ENCODE measurements around the gene OR13G1. TPM values are rescaled to one million over a fixed set of nuclear protein-coding genes. Genes with fewer than 3 reads are reported as not detected.

OR13G1 gene
- total RNA-seq, 4 donors from 2014 or later = not detected

GRCh38 chr1:247680171-247680570 is 632 bp upstream of the OR13G1 start:
- no peak for ATAC-seq (ENCODE audit: low FRiP score)
- DNase-seq (ENCODE audit: low spot score) = no peak

GRCh38 chr1:247669225-247669624 is 10.3 kb downstream of the OR13G1 start:
- TF ChIP-seq CTCF (IDR thresholded peaks at IDR 0.05) = no peak
- DNase-seq (ENCODE audit: low spot score) = no peak
- no peak for ATAC-seq (ENCODE audit: low FRiP score)

More at GRCh38 chr1:247680171-247680570, 632 bp upstream of the OR13G1 start:
- TF ChIP-seq CTCF (IDR thresholded peaks at IDR 0.05) = no peak

- ATAC-seq (ENCODE audit: low FRiP score) (no peak), DNase-seq (ENCODE audit: low spot score) (no peak)
- TF ChIP-seq CTCF (IDR thresholded peaks at IDR 0.05) = no peak
Observed at GRCh38 chr1:247656221-247656875, 23.2 kb downstream of the OR13G1 start.

- TF ChIP-seq CTCF (IDR thresholded peaks at IDR 0.05) = no peak
- no peak for ATAC-seq (ENCODE audit: low FRiP score)
- no peak for DNase-seq (ENCODE audit: low spot score)
Observed at GRCh38 chr1:247653040-247653439, 26.5 kb downstream of the OR13G1 start.

GRCh38 chr1:247647864-247648263 is 31.7 kb downstream of the OR13G1 start:
- DNase-seq (ENCODE audit: low spot score) (no peak), ATAC-seq (ENCODE audit: low FRiP score) (no peak)
- no peak for TF ChIP-seq CTCF (IDR thresholded peaks at IDR 0.05)

GRCh38 chr1:247646867-247647266 is 32.7 kb downstream of the OR13G1 start:
- DNase-seq (ENCODE audit: low spot score) (no peak), ATAC-seq (ENCODE audit: low FRiP score) (no peak)
- TF ChIP-seq CTCF (IDR thresholded peaks at IDR 0.05) = no peak

- no peak for DNase-seq (ENCODE audit: low spot score)
- TF ChIP-seq CTCF (IDR thresholded peaks at IDR 0.05) = no peak
- no peak for ATAC-seq (ENCODE audit: low FRiP score)
Observed at GRCh38 chr1:247642742-247643141, 36.8 kb downstream of the OR13G1 start.
